ENCODE results near the gene RPS18. TPM values are rescaled to one million over a fixed set of nuclear protein-coding genes. Genes with fewer than 3 reads are reported as not detected.
A peak's percentile ranks its signal among the peaks of the same experiment; 100 is the strongest.

RPS18 gene
- total RNA-seq, 1 donor from 2014 or later, result 2,061 TPM

DNA sequence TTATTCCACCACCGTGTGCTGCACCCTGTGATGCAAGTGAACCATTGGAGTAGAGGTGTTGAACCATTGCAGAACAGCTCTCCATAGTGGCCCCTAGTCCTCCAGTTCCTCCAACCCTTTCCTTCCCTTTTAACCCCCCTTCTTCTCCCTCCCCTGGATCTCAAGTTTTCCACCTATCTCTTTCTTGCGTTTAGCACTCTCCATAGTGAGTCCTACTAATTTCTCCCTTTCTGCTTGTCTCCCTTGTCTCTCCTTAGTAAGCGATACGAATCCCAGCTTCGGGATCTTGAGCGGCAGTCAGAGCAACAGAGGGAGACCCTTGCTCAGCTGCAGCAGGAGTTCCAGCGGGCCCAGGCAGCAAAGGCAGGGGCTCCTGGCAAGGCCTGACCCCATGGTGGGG lies 18.6 kb downstream of the RPS18 start:
- no peak for FAIRE-seq
- peak overlapping the region; percentile 90 for H3K9ac ChIP-seq (ENCODE audit: low read length)
- Mint-ChIP-seq H3K36me3 (ENCODE audit: low read depth, unreplicated experiment) (peaks cover 9% of the 10 kb centered on the region), H3K27me3 (ENCODE audit: low read depth, unreplicated experiment) (no peaks in the 10 kb centered on the region), H3K27ac (ENCODE audit: unreplicated experiment) (no peak overlapping the region), H3K9me3 (ENCODE audit: unreplicated experiment) (peaks cover 2% of the 10 kb centered on the region), H3K4me3 (ENCODE audit: unreplicated experiment) (peak overlapping the region; percentile 99), H3K4me1 (ENCODE audit: low read depth, unreplicated experiment) (peaks cover 22% of the 10 kb centered on the region)
- no peak overlapping the region for H2AFZ ChIP-seq (ENCODE audit: low read depth, low read length)
- no peaks in the 10 kb centered on the region for H3K27me3 ChIP-seq (ENCODE audit: insufficient read depth, low read length)
- no peak for DNase-seq (ENCODE audit: low read depth)
- no peak overlapping the region for H3K27ac ChIP-seq (ENCODE audit: low read depth, low read length)
- H3K4me3 ChIP-seq (ENCODE audit: insufficient read depth, low read depth, low read length), result peak overlapping the region; percentile 96
- peaks cover 56% of the 10 kb centered on the region for H3K79me2 ChIP-seq (ENCODE audit: insufficient read depth, low read length)
- peaks cover 14% of the 10 kb centered on the region for H3K4me1 ChIP-seq (ENCODE audit: insufficient read depth, low read length)
- peaks cover 24% of the 10 kb centered on the region for H3K36me3 ChIP-seq (ENCODE audit: insufficient read depth, low read length)
- peak overlapping the region; percentile 90 for H3K4me2 ChIP-seq (ENCODE audit: low read length)
- no peaks in the 10 kb centered on the region for H3K9me3 ChIP-seq (ENCODE audit: insufficient read depth, low read depth, low read length)
- H4K20me1 ChIP-seq (ENCODE audit: insufficient read depth, low read length), result peaks cover 13% of the 10 kb centered on the region
- TF ChIP-seq EZH2 (IDR thresholded peaks at IDR 0.05; ENCODE audit: insufficient read depth, low read length), result no peak
- TF ChIP-seq, protein P1, sequence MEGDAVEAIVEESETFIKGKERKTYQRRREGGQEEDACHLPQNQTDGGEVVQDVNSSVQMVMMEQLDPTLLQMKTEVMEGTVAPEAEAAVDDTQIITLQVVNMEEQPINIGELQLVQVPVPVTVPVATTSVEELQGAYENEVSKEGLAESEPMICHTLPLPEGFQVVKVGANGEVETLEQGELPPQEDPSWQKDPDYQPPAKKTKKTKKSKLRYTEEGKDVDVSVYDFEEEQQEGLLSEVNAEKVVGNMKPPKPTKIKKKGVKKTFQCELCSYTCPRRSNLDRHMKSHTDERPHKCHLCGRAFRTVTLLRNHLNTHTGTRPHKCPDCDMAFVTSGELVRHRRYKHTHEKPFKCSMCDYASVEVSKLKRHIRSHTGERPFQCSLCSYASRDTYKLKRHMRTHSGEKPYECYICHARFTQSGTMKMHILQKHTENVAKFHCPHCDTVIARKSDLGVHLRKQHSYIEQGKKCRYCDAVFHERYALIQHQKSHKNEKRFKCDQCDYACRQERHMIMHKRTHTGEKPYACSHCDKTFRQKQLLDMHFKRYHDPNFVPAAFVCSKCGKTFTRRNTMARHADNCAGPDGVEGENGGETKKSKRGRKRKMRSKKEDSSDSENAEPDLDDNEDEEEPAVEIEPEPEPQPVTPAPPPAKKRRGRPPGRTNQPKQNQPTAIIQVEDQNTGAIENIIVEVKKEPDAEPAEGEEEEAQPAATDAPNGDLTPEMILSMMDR (IDR thresholded peaks at IDR 0.05; ENCODE audit: insufficient read depth, low read depth, low read length), result no peak

DNA sequence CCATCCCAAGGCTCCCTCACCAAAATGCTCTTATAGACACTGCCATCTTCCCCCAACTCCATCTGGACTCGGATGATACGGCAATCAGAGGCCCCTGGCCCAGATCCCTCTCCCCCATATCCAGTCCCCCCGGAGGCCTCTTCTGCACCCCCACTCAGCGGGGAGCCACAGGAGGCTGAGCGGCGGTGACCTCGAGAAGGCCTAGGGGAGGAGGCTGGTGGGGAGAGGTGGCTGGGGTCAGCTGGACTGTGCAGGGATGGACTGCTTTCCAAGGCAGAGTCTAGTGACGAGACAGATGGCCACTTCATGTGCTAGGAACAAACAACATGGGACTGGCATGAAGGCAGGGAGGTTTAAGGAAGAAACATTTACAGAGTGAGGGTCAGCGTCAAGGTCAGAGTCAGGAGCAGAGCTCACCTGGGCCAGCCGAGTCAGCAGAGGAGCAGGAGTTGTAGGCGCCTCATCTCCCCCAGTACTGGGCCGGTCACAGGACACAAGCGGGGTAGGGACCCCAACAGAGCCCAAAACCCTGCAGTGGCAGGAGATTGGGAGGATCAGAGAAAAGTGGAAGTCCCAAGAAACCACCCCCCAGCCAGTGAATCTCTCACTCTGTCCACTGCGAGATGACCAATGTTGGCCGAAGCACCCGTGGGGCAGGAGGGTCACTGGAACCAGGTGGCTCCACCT lies 21.3 kb downstream of the RPS18 start:
- Histone ChIP-seq H3K79me2 (ENCODE audit: insufficient read depth, low read length) (peaks cover 49% of the 10 kb centered on the region), H3K9me3 (ENCODE audit: insufficient read depth, low read depth, low read length) (no peaks in the 10 kb centered on the region), H3K4me3 (ENCODE audit: insufficient read depth, low read depth, low read length) (no peak overlapping the region), H2AFZ (ENCODE audit: low read depth, low read length) (no peak overlapping the region), H3K9ac (ENCODE audit: low read length) (no peak overlapping the region), H3K36me3 (ENCODE audit: insufficient read depth, low read length) (peaks cover 12% of the 10 kb centered on the region), H3K27me3 (ENCODE audit: insufficient read depth, low read length) (no peaks in the 10 kb centered on the region), H3K4me2 (ENCODE audit: low read length) (no peak overlapping the region), H3K27ac (ENCODE audit: low read depth, low read length) (no peak overlapping the region), H3K4me1 (ENCODE audit: insufficient read depth, low read length) (peaks cover 18% of the 10 kb centered on the region), H4K20me1 (ENCODE audit: insufficient read depth, low read length) (peaks cover 8% of the 10 kb centered on the region)
- peaks cover 2% of the 10 kb centered on the region for H3K36me3 Mint-ChIP-seq (ENCODE audit: low read depth, unreplicated experiment)
- H3K27me3 Mint-ChIP-seq (ENCODE audit: low read depth, unreplicated experiment), result no peaks in the 10 kb centered on the region
- H3K27ac Mint-ChIP-seq (ENCODE audit: unreplicated experiment), result no peak overlapping the region
- TF ChIP-seq, protein P1 (IDR thresholded peaks at IDR 0.05; ENCODE audit: insufficient read depth, low read depth, low read length), result no peak
- no peak for TF ChIP-seq EZH2 (IDR thresholded peaks at IDR 0.05; ENCODE audit: insufficient read depth, low read length)
- H3K4me1 Mint-ChIP-seq (ENCODE audit: low read depth, unreplicated experiment), result peaks cover 15% of the 10 kb centered on the region
- no peaks in the 10 kb centered on the region for H3K9me3 Mint-ChIP-seq (ENCODE audit: unreplicated experiment)
- no peak for DNase-seq (ENCODE audit: low read depth)
- H3K4me3 Mint-ChIP-seq (ENCODE audit: unreplicated experiment), result no peak overlapping the region
- FAIRE-seq, result no peak
